ENCODE measurements around the gene RTRAF.

DNA sequence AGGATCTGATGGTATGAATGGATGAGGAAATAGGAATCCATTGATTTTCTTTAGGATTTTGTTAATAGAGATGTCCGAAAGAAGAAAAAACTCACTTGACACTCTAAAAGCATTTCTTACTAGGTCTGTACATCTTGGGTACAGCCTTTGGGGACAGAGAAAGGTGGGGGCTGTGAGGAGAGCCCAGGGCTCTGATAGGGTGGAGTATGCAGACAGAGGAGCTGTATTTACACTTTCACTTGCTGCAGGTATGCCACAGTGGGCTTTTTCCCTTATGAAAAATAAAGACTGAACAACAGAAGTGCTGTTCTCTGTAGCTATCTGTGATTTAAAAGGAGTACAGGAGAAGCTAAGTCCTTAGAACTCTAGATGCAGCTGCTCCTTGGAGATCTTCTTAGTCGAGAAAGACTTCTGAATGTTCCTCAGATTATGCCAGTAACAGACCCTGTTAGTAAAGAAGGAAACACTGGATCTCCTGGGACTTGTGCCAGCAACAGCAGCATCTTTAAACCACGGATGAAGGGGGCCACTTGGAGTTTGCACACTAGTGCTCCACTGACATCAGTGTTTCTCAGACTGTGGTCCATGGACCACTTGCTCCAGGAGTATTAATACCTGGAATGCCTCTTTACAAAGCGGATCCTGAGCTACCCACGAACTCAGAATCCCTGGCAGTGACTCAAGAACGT, 19.4 kb upstream of the RTRAF start:
- TF ChIP-seq, protein P1, sequence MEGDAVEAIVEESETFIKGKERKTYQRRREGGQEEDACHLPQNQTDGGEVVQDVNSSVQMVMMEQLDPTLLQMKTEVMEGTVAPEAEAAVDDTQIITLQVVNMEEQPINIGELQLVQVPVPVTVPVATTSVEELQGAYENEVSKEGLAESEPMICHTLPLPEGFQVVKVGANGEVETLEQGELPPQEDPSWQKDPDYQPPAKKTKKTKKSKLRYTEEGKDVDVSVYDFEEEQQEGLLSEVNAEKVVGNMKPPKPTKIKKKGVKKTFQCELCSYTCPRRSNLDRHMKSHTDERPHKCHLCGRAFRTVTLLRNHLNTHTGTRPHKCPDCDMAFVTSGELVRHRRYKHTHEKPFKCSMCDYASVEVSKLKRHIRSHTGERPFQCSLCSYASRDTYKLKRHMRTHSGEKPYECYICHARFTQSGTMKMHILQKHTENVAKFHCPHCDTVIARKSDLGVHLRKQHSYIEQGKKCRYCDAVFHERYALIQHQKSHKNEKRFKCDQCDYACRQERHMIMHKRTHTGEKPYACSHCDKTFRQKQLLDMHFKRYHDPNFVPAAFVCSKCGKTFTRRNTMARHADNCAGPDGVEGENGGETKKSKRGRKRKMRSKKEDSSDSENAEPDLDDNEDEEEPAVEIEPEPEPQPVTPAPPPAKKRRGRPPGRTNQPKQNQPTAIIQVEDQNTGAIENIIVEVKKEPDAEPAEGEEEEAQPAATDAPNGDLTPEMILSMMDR (IDR thresholded peaks at IDR 0.05), result no peak
- TF ChIP-seq POLR2AphosphoS5 (IDR thresholded peaks at IDR 0.05) (no peak), POLR2A (IDR thresholded peaks at IDR 0.05) (no peak)

All from gastroesophageal sphincter (tissue), 3 donors.